MCF 10A (cell line): ENCODE measurements around the gene MCC. TPM values are rescaled to one million over a fixed set of nuclear protein-coding genes. Genes with fewer than 3 reads are reported as not detected.
"Not testable (repeated sequence)": the region's sequence is repeated elsewhere in the genome, so short reads cannot be mapped to it uniquely, and the experiment has no call there.

Experiments used
- BruUV-seq: library from RNA; stranded (reverse); fragments of 400-500 nt; replicated peaks from 2 replicates; lab custom pipeline; 2021; lab: Mats Ljungman, UMichigan
- CTCF ChIA-PET: fragments of 300-600 bp; sonication (Branson Sonifier 250); formaldehyde crosslinking; extraction: SDS; loops from one replicate; lab custom pipeline; 2021; ENCODE audit warnings: antibody characterized with exemption, inconsistent platforms; lab: Yijun Ruan, JAX
- POLR2A ChIA-PET: fragments of 300-600, 350-650 bp; sonication (Branson Sonifier 250); formaldehyde crosslinking; extraction: SDS; loops from one replicate; lab custom pipeline; 2020; ENCODE audit warnings: antibody characterized with exemption, inconsistent platforms; lab: Yijun Ruan, JAX
- DNase-seq: peaks from one replicate; pipeline ENCODE4 v3.0.0-alpha.2; 2018; ENCODE audit not compliant: unreplicated experiment
- H3K27ac Mint-ChIP-seq: one replicate; pipeline ENCODE4 v1.8.0; 2022; ENCODE audit warnings: mild to moderate bottlenecking, low read depth, mixed read lengths; ENCODE audit not compliant: unreplicated experiment
- H3K27me3 Mint-ChIP-seq: one replicate; pipeline ENCODE4 v1.8.0; 2022; ENCODE audit warnings: mixed read lengths; ENCODE audit not compliant: insufficient read depth, unreplicated experiment
- H3K36me3 Mint-ChIP-seq: one replicate; pipeline ENCODE4 v1.8.0; 2022; ENCODE audit warnings: mild to moderate bottlenecking, moderate library complexity, mixed read lengths; ENCODE audit not compliant: insufficient read depth, unreplicated experiment
- H3K4me1 Mint-ChIP-seq: one replicate; pipeline ENCODE4 v1.8.0; 2022; ENCODE audit warnings: mixed read lengths; ENCODE audit not compliant: insufficient read depth, unreplicated experiment
- H3K4me3 Mint-ChIP-seq: one replicate; pipeline ENCODE4 v1.8.0; 2022; ENCODE audit warnings: mild to moderate bottlenecking, moderate library complexity, mixed read lengths; ENCODE audit not compliant: unreplicated experiment
- H3K9me3 Mint-ChIP-seq: one replicate; pipeline ENCODE4 v1.8.0; 2022; ENCODE audit warnings: mixed read lengths; ENCODE audit not compliant: unreplicated experiment
- CTCF ChIP-seq: fragments of 200-600 bp; IDR thresholded peaks from one replicate; pipeline ENCODE4 v1.8.0; 2022; ENCODE audit warnings: antibody characterized with exemption, mild to moderate bottlenecking; ENCODE audit not compliant: unreplicated experiment
- intact Hi-C: fragments of 100-400 bp; cut with micrococcal nuclease; formaldehyde crosslinking; loops from 2 replicates; pipeline ENCODE4 v1.14.1; 2022
- total RNA-seq: library from RNA; stranded (reverse); gene quantifications from 2 replicates; pipeline ENCODE4 v1.2.3, GENCODE V29; 2022

The MCC gene
- total RNA-seq, 1 experiment from 2014 or later: 25.3 TPM

GRCh38 chr5:113075019-113075418, 413.2 kb downstream of the MCC start:
- Mint-ChIP-seq H3K4me1 (no peaks in the 10 kb centered on the region), H3K27ac (no peak overlapping the region), H3K27me3 (no peaks in the 10 kb centered on the region), H3K36me3 (peaks cover 35% of the 10 kb centered on the region), H3K9me3 (no peaks in the 10 kb centered on the region), H3K4me3 (no peak overlapping the region)
- DNase-seq: no peak
- intact Hi-C loops: no loop called here
- no TSS peak for BruUV-seq
- ChIA-PET CTCF (interaction anchor here (1.3 kb wide), 1 partner anchor 256 kb away, joined by 4 read pairs; no protein-coding TSS in a partner anchor), POLR2A (no interaction called here)
- TF ChIP-seq CTCF: no peak

GRCh38 chr5:113073629-113074034, 414.6 kb downstream of the MCC start:
- POLR2A ChIA-PET, BruUV-seq, DNase-seq, intact Hi-C loops, H3K27ac Mint-ChIP-seq, H3K9me3 Mint-ChIP-seq, H3K27me3 Mint-ChIP-seq, H3K4me3 Mint-ChIP-seq, H3K4me1 Mint-ChIP-seq: not testable (repeated sequence)
- peaks cover 28% of the 10 kb centered on the region for H3K36me3 Mint-ChIP-seq
- CTCF ChIA-PET: interaction anchor here (1.3 to 2.1 kb wide), 3 partner anchors 10 to 258 kb away, joined by 4 to 9 read pairs (median 5); no protein-coding TSS in a partner anchor

- H3K27ac Mint-ChIP-seq: no peak overlapping the region
- TF ChIP-seq CTCF: no peak
- CTCF ChIA-PET: interaction anchor here (0.7 kb wide), 1 partner anchor 54 kb away, joined by 8 read pairs; no protein-coding TSS in a partner anchor
- H3K4me3 Mint-ChIP-seq: no peak overlapping the region
- BruUV-seq: no TSS peak
- no peak for DNase-seq
- intact Hi-C loops: no loop called here
- POLR2A ChIA-PET: interaction anchor here (0.7 to 1.7 kb wide), 3 partner anchors 20 to 223 kb away, joined by 3 read pairs; no protein-coding TSS in a partner anchor
- no peaks in the 10 kb centered on the region for H3K4me1 Mint-ChIP-seq
- H3K27me3 Mint-ChIP-seq: no peaks in the 10 kb centered on the region
- peaks cover 24% of the 10 kb centered on the region for H3K36me3 Mint-ChIP-seq
- H3K9me3 Mint-ChIP-seq: no peaks in the 10 kb centered on the region
Observed at GRCh38 chr5:113071401-113071800, 416.9 kb downstream of the MCC start.

- ChIA-PET POLR2A (interaction anchor here (0.7 to 1.7 kb wide), 3 partner anchors 19 to 223 kb away, joined by 3 read pairs; no protein-coding TSS in a partner anchor), CTCF (no interaction called here)
- H3K9me3 Mint-ChIP-seq: no peaks in the 10 kb centered on the region
- intact Hi-C loops: no loop called here
- DNase-seq: no peak
- no peak overlapping the region for H3K4me3 Mint-ChIP-seq
- no peaks in the 10 kb centered on the region for H3K27me3 Mint-ChIP-seq
- no TSS peak for BruUV-seq
- H3K36me3 Mint-ChIP-seq: peaks cover 25% of the 10 kb centered on the region
- peaks cover 3% of the 10 kb centered on the region for H3K4me1 Mint-ChIP-seq
- H3K27ac Mint-ChIP-seq: no peak overlapping the region
- TF ChIP-seq CTCF: no peak
Observed at GRCh38 chr5:113070901-113071300, 417.4 kb downstream of the MCC start.
